HepG2 (cell line): ENCODE measurements around the gene KIFAP3. TPM values are rescaled to one million over a fixed set of nuclear protein-coding genes. Genes with fewer than 3 reads are reported as not detected.

Experiments
- ARID5B ChIP-seq: IDR thresholded peaks from 2 replicates; pipeline ENCODE4 v1.4.0; 2020; ENCODE audit warnings: mild to moderate bottlenecking, missing genetic modification reagents
- EP300 ChIP-seq, 3 experiments: sonication (generic) in 1 of 3; formaldehyde crosslinking in 1 of 3; IDR thresholded peaks; 2 replicates each; pipeline versions ENCODE4 v1.5.1 to v1.6.1; 2011 to 2020; ENCODE audit warnings: low read depth in 2 of 3, low read length in 2 of 3, borderline replicate concordance in 1 of 3, improper control_type of control experiment in 1 of 3, mild to moderate bottlenecking in 1 of 3, missing genetic modification reagents in 1 of 3, moderate library complexity in 1 of 3
- GLMP ChIP-seq: sonication (generic); formaldehyde crosslinking; IDR thresholded peaks from 2 replicates; pipeline ENCODE4 v1.9.0; 2021; ENCODE audit warnings: missing genetic modification reagents, mild to moderate bottlenecking, borderline replicate concordance
- GMEB2 ChIP-seq: IDR thresholded peaks from 2 replicates; pipeline ENCODE4 v1.6.1; 2016; ENCODE audit warnings: missing biosample characterization, missing genetic modification reagents, low read depth
- HIC2 ChIP-seq: sonication (generic); formaldehyde crosslinking; IDR thresholded peaks from 2 replicates; pipeline ENCODE4 v1.9.0; 2022; ENCODE audit warnings: low read depth, missing genetic modification reagents
- HINFP ChIP-seq: sonication (generic); formaldehyde crosslinking; IDR thresholded peaks from 2 replicates; pipeline ENCODE4 v1.4.0; 2020; ENCODE audit warnings: low read depth, mild to moderate bottlenecking, missing genetic modification reagents
- HNRNPUL1 ChIP-seq: fragments of 200-400 bp; formaldehyde crosslinking; IDR thresholded peaks from 2 replicates; pipeline ENCODE4 v1.6.1; 2017; ENCODE audit warnings: low read depth, mild to moderate bottlenecking, low read length, moderate library complexity
- KLF11 ChIP-seq: IDR thresholded peaks from 2 replicates; pipeline ENCODE4 v1.6.1; 2016; ENCODE audit warnings: missing compliant biosample characterization
- MTF1 ChIP-seq: sonication (generic); formaldehyde crosslinking; IDR thresholded peaks from 2 replicates; pipeline ENCODE4 v1.5.0; 2020; ENCODE audit warnings: missing genetic modification reagents
- RBFOX2 ChIP-seq: fragments of 200-400 bp; formaldehyde crosslinking; IDR thresholded peaks from 2 replicates; pipeline ENCODE4 v1.6.1; 2017; ENCODE audit warnings: low read depth, mild to moderate bottlenecking, low read length
- RFXAP ChIP-seq: sonication (generic); formaldehyde crosslinking; IDR thresholded peaks from 2 replicates; pipeline ENCODE4 v1.4.0; 2020; ENCODE audit warnings: missing genetic modification reagents, borderline replicate concordance
- TEAD2 ChIP-seq: sonication (generic); formaldehyde crosslinking; IDR thresholded peaks from 2 replicates; pipeline ENCODE4 v1.9.0; 2021; ENCODE audit warnings: missing genetic modification reagents
- THYN1 ChIP-seq: sonication (generic); formaldehyde crosslinking; IDR thresholded peaks from 2 replicates; pipeline ENCODE4 v1.8.1; 2023; ENCODE audit warnings: low read depth, mild to moderate bottlenecking, moderate library complexity, missing genetic modification reagents, borderline replicate concordance
- ZBTB1 ChIP-seq: sonication (generic); formaldehyde crosslinking; IDR thresholded peaks from 2 replicates; pipeline ENCODE4 v1.4.0; 2020; ENCODE audit warnings: missing genetic modification reagents, borderline replicate concordance
- ZMYM2 ChIP-seq: sonication (generic); formaldehyde crosslinking; IDR thresholded peaks from 2 replicates; pipeline ENCODE4 v1.8.0; 2022; ENCODE audit warnings: mild to moderate bottlenecking, missing genetic modification reagents
- ZNF674 ChIP-seq: sonication (generic); formaldehyde crosslinking; IDR thresholded peaks from 2 replicates; pipeline ENCODE4 v1.5.0; 2020; ENCODE audit warnings: low read depth, mild to moderate bottlenecking, missing genetic modification reagents
- polyA plus RNA-seq, 8 experiments: library from polyadenylated mRNA; depleted of rRNA in 3 of 8; stranded (reverse) in 7 of 8; unstranded in 1 of 8; fragments of >200 nt; fragmentation: Illumina TruSeq in 4 of 8; extraction: Trizol in 4 of 8; gene quantifications; 2 replicates each; pipeline versions ENCODE4 v1.2.1 to v1.2.3, GENCODE V29; 2011 to 2016; ENCODE audit warnings: low read depth in 4 of 8, missing spikeins in 1 of 8, mixed read lengths in 1 of 8; ENCODE audit not compliant: insufficient read depth in 1 of 8
- total RNA-seq, 5 experiments: library from RNA; depleted of rRNA; stranded (reverse); fragments of >200 nt; fragmentation: Illumina TruSeq; extraction: Trizol; gene quantifications; 2 replicates each; pipeline ENCODE4 v1.2.3, GENCODE V29; 2016; ENCODE audit warnings: low read depth in 1 of 5

KIFAP3 gene
- total and polyA plus RNA-seq, 2 of the 13 experiments (the other 11 are each of a cell fraction or from before 2014, with no cell fraction given): 3.4 to 10.0 TPM

- no peak for TF ChIP-seq GLMP (CRISPR knock-in tag)
- TF ChIP-seq ARID5B: no peak; the same call in 1 of the 2 replicates
- peak; percentile 83 for TF ChIP-seq RFXAP (CRISPR knock-in tag)
- no peak for TF ChIP-seq TEAD2
- TF ChIP-seq KLF11: peak; percentile 69; the same call in 1 of the 2 replicates
- no peak for TF ChIP-seq ZNF674 (CRISPR knock-in tag)
- TF ChIP-seq GMEB2 (CRISPR knock-in tag): no peak
- TF ChIP-seq HINFP: peak; percentile 66; the same call in 1 of the 2 replicates
- no peak for TF ChIP-seq ZBTB1 (CRISPR knock-in tag)
- TF ChIP-seq THYN1 (CRISPR knock-in tag): no peak
- TF ChIP-seq EP300 (IDR thresholded peaks at IDR 0.05; ENCODE audit: low read depth in 2 of 2, low read length in 2 of 2): 0 out of 4 replicates have a peak, but pooled peaks of 1 of the 2 experiments have one; percentile 13
- 0 out of 2 replicates have a peak, but pooled peaks have one; percentile 26 for TF ChIP-seq EP300 (CRISPR knock-in tag; IDR thresholded peaks at IDR 0.05; ENCODE audit: borderline replicate concordance)
- TF ChIP-seq MTF1: no peak
- peak; percentile 78 for TF ChIP-seq RBFOX2
- no peak for TF ChIP-seq ZMYM2
- no peak for TF ChIP-seq HNRNPUL1
- no peak for TF ChIP-seq HIC2 (CRISPR knock-in tag)
These were observed 180.7 kb downstream of the KIFAP3 start, which contains the start of gene SCYL3 (continued) for GRCh38 chr1:169893645-169894423.
